Hypothalamus (tissue), 51 donors: ENCODE data around the gene CLPX.
"Not testable (repeated sequence)": the region's sequence is repeated elsewhere in the genome, so short reads cannot be mapped to it uniquely, and the experiment has no call there.

Experiments
- DNase-seq, 51 donors: peaks; one replicate each; lab custom pipeline; 2025; lab: John Stamatoyannopoulos, UW

CLPX gene

GRCh38 chr15:65106011-65106590, 79.0 kb downstream of the CLPX start:
- no peak for DNase-seq

GRCh38 chr15:65105038-65105437, 80.1 kb downstream of the CLPX start:
- DNase-seq: no peak

- DNase-seq: no peak
Observed at GRCh38 chr15:65102912-65103311, 82.2 kb downstream of the CLPX start.

GRCh38 chr15:65101891-65102708, 83.0 kb downstream of the CLPX start:
- no peak for DNase-seq

- DNase-seq: peak in 28 of 51 donors; percentile 14 to 71 (median 43)
Observed at GRCh38 chr15:65101411-65101890, 83.7 kb downstream of the CLPX start.

- no peak for DNase-seq
Observed at GRCh38 chr15:65100442-65100841, 84.7 kb downstream of the CLPX start.

GRCh38 chr15:65099801-65100200, 85.3 kb downstream of the CLPX start:
- not testable (repeated sequence) for DNase-seq

GRCh38 chr15:65099336-65099735, 85.8 kb downstream of the CLPX start:
- DNase-seq: no peak
